ENCODE measurements around the gene BLOC1S5.
A peak's percentile ranks its signal among the peaks of the same experiment; 100 is the strongest.

BLOC1S5 gene, protein sequence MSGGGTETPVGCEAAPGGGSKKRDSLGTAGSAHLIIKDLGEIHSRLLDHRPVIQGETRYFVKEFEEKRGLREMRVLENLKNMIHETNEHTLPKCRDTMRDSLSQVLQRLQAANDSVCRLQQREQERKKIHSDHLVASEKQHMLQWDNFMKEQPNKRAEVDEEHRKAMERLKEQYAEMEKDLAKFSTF

DNA sequence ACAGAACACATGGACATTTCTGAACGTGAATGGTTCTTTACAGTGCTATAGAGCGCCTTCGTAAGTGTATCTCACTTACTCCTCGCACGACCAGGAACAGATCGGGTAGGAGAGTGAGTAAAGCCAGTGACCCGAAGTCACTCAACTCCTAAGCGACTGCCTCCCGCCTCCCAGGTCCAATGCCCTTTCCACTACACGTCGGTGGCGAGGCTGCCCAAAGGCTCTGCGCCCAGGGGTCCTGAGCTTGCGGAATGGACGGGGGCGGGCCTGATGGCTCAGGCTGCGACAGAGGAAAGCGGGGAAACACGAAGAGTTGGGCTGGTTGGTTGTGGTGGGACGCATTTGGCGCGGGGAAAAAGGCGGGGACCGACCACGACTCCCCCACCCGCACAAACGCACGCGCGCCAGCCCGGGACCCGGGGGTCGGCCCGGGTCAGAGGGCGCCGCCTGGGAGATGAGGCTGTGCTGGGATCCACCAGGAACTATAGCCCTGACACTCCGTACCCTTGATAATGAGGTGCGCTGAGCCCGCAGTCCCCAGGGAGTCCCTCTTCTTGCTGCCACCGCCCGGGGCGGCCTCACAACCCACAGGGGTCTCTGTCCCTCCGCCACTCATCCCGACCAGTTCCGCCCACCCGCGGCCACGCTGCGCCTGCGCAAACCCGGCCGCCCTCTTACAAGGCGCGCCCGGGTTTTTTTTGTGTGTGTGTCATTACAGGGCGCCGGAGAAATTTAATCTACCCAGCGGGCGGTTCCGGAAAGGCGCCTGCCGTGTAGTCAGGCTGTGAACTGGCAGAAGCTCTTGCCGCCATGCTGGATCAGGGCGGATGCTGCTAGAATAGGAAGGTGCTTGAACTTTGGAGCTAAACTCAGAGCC lies at the start of gene BLOC1S5:
Gene BLOC1S5 (minus strand): TSS at position 629 of the 877 bp plus-strand sequence. CDS start 13 bp downstream, at position 616.
- peak; percentile 84 to 93 for DNase-seq (ENCODE audit: low read depth in 1 of 2, low spot score in 1 of 2)

- DNase-seq (ENCODE audit: low read depth in 1 of 2, low spot score in 1 of 2) = no peak
Measured at GRCh38 chr6:8113131-8113654, 49.0 kb upstream of the BLOC1S5 start.

- DNase-seq (ENCODE audit: low read depth in 1 of 2, low spot score in 1 of 2) = no peak
Measured at GRCh38 chr6:8110725-8111124, 46.5 kb upstream of the BLOC1S5 start.

GRCh38 chr6:8110117-8110721 lies 46.0 kb upstream of the BLOC1S5 start:
- no peak for DNase-seq (ENCODE audit: low read depth in 1 of 2, low spot score in 1 of 2)

- DNase-seq (ENCODE audit: low read depth in 1 of 2, low spot score in 1 of 2) = no peak
Measured at GRCh38 chr6:8108759-8109539, 44.8 kb upstream of the BLOC1S5 start.

DNA sequence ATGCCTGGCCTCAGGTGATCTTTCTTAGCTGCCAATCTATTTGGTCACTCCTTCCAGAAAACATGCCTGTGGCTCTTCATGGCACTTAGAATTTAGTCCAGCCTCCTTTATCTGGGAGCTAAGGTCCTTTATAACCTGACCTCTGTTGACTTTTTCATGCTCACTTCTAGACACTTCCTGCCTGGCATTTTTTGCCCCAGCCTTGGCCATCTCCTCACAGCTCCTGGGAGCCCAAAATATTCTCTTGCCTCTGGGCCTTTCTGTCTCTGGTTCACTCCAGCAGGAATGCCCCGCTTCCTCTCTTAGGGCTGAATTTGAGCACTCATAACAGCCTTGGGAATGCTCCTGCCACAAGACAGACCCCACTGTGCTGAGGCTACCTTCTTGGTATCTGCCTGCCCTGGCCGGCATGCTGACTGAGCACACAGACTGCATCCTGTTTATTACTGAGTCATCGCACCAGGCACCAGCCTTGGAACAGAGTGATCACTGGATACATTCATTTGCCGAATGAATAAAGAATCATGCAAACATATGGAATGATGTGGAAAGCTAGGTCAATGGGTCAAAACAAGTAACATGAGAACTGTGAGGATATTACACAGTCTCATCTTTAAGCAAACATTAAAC lies 44.0 kb upstream of the BLOC1S5 start:
- DNase-seq (ENCODE audit: low read depth in 1 of 2, low spot score in 1 of 2) = no peak

DNA sequence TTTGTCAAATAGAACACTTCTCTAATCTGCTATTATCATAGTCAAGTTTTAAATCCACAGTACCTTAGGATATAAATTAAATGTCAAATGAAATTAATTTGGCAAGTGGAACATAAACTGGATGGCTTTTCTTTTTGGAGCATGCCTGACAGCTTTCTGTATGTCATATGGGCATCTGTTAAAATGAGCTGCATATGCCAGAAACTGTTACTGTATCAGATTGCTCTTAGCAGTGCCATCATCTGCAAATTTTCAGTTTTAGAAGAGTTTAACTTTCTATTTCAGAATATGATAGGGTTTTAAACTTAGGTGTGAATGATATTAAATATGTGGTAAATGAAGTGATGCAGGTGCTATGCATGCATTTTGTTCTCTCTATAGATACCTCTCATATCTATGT lies 41.6 kb upstream of the BLOC1S5 start:
- no peak for DNase-seq (ENCODE audit: low read depth in 1 of 2, low spot score in 1 of 2)

- no peak for DNase-seq (ENCODE audit: low read depth in 1 of 2, low spot score in 1 of 2)
Measured at GRCh38 chr6:8103726-8104125, 39.5 kb upstream of the BLOC1S5 start.

GRCh38 chr6:8102122-8102958 lies 38.2 kb upstream of the BLOC1S5 start, which contains the start of gene EEF1E1:
TSS of gene EEF1E1 (minus strand) at chr6:8102548. CDS start at chr6:8102521, 27 bp downstream.
- peak; percentile 94 to 97 for DNase-seq (ENCODE audit: low read depth in 1 of 2, low spot score in 1 of 2)

DNA sequence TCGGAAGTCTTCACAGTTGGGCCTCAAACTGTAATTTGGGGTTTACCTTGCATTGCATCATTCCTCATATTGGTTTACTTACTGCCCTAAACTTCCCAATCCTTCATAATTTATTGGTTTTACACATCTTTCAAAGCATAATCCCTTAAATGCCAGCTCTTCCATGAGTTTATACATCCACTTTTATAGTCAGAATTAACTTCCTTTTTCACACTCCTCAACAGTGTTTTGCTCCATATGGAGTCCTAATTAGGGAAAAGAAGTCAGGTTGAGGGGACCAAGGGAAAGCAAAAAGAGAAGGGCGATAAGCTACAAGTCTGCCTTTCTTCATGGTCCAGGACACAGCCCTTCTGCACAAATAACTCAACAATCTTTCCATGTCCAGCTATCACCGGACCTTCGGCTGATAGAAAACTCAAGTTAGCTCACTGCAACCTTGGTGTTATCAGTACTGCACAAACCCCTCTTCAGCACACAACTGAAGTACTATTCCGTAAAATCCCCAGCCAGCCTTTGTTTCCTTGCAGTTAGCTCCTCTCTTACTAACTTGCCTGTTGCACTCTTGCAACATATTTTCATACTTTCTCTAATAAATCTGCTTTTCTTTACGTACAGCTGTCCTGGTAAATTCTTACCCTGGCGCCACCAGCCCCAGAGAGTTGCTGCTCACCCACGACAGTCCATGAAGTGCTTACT lies 36.1 kb upstream of the BLOC1S5 start:
- no peak for DNase-seq (ENCODE audit: low read depth in 1 of 2, low spot score in 1 of 2)

DNA sequence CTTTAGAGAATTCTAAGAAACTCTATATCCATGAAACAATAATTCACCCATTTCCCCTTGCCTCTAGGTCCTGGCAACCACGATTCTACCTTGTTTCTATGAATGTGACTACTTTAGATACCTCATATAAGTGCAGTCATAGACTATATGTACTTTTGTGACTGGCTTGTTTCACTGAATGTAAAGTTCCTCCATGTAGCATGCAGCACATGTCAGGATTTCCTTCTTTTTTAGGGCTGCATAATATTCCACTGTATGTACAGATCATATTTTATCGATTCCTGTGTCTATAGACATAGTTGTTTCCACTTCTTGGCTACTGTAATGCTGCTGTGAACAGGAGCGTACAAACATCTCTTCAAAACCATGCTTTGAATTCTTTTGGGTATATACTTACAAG lies 26.5 kb upstream of the BLOC1S5 start:
- no peak for DNase-seq (ENCODE audit: low read depth in 1 of 2, low spot score in 1 of 2)

DNA sequence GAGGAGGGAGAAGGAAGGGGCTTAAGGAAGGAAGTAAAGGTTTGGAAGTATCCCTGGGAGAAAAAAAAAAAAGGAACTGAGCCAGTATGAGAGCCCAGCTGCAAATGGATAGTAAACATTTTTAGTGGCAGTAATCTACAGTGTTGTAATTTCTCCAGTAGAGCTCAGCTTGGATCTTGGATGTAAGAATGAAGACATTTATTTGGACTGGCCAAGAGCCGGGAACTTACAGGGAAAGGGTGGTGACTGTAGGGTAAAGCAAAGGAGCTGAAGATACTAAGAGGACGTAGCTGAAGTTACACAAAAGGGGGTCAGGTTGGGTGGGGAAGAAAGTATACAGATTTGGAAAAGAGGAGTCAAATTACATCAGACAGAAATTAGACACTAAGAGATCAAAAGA lies 24.7 kb upstream of the BLOC1S5 start:
- DNase-seq (ENCODE audit: low read depth in 1 of 2, low spot score in 1 of 2) = no peak

- no peak for DNase-seq (ENCODE audit: low read depth in 1 of 2, low spot score in 1 of 2)
Measured at GRCh38 chr6:8087870-8088754, 23.9 kb upstream of the BLOC1S5 start.

GRCh38 chr6:8086755-8087306 lies 22.6 kb upstream of the BLOC1S5 start:
- DNase-seq (ENCODE audit: low read depth in 1 of 2, low spot score in 1 of 2) = no peak

GRCh38 chr6:8085053-8085511 lies 20.9 kb upstream of the BLOC1S5 start:
- no peak for DNase-seq (ENCODE audit: low read depth in 1 of 2, low spot score in 1 of 2)

- DNase-seq (ENCODE audit: low read depth in 1 of 2, low spot score in 1 of 2) = no peak
Measured at GRCh38 chr6:8084586-8084985, 20.4 kb upstream of the BLOC1S5 start.

DNA sequence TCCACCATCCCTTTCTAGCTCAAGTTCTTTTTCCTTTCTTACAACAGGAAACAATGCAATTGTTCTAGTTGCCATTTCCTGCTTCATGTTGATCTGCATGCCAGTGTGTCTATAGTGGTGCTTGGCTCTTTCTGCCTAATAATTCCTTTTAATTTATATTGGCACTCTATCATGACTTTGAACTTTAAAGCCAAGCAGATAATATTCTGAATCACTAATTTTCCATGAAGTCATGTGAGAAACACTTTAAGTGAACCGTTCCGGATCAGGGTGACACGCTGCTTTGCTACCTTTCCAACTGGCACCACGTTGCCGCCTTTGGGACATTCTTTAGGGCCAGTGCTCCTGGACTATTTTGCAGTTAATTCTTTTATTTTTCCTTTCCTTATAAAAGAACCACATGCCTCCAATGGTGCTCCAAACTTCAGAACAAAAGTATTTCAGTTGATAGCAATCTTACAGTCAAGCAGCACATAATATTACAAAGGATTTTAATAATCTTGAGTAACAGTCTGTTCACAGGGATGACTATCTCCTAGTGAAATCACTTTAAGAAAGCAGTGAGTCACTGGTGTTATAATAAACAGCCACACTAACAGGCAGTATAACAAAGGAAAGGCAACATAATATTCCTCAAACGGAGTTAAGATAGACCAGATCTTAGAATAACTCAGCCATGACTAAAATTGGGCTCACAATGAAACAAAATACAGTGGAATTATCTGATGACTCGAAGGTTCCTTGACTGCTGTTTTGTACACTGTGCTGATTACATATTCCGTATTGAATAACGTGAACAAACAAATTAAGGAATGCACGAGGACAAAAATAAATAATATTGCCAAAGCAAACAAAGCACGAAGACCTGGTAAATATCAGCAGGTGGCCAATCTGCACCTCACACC lies 19.0 kb upstream of the BLOC1S5 start:
- no peak for DNase-seq (ENCODE audit: low read depth in 1 of 2, low spot score in 1 of 2)

Measured in activated T-helper 1 cell treated with anti-CD3 and anti-CD28 coated beads, Interleukin-2, amount 50 U/mL, for 16 hours (primary cell).